A549 (cell line): ENCODE measurements around the gene PHC2. TPM values are rescaled to one million over a fixed set of nuclear protein-coding genes. Genes with fewer than 3 reads are reported as not detected.

Source experiments
- ATAC-seq, 2 experiments: fragments of 200-7000 bp in 1 of 2; fragments of >200 bp in 1 of 2; cut with Nextera tagmentation in 1 of 2; cut with Tn5 transposase in 1 of 2; 3 replicates each; pipeline versions ENCODE4 v1.8.0 to v1.9.1; 2018 to 2020; ENCODE audit warnings: mild to moderate bottlenecking in 1 of 2, moderate library complexity in 1 of 2
- CTCF ChIA-PET: fragments of 300-600 bp; sonication (Branson Sonifier 250); formaldehyde crosslinking; extraction: SDS; loops from one replicate; lab custom pipeline; 2021; ENCODE audit warnings: antibody characterized with exemption, inconsistent platforms; lab: Yijun Ruan, JAX
- POLR2A ChIA-PET: fragments of 350-600 bp; formaldehyde crosslinking; extraction: SDS; loops from one replicate; lab custom pipeline; 2021; ENCODE audit warnings: antibody characterized with exemption, inconsistent platforms; lab: Yijun Ruan, JAX
- DNase-seq, 2 experiments: peaks; one replicate each; pipeline versions ENCODE4 v3.0.0 to v3.0.0-alpha.2; 2011 to 2016; ENCODE audit warnings: low read depth in 1 of 2, low spot score in 1 of 2
- FAIRE-seq: peaks from 2 replicates; lab custom pipeline; 2011; peaks lifted over from hg19 to GRCh38; lab: Jason Lieb, UNC
- H3K27ac ChIP-seq, 2 experiments: fragments of >200 bp; sonication (Bioruptor Twin); formaldehyde crosslinking; 3 replicates each; pipeline ENCODE4 v1.5.1; 2016 to 2017
- H3K4me1 ChIP-seq: fragments of >200 bp; sonication (Bioruptor Twin); formaldehyde crosslinking; 3 replicates; pipeline ENCODE4 v1.6.1; 2016
- H3K4me2 ChIP-seq: fragments of >200 bp; sonication (Bioruptor Twin); formaldehyde crosslinking; 3 replicates; pipeline ENCODE4 v1.6.1; 2016
- H3K4me3 ChIP-seq: fragments of >200 bp; sonication (Bioruptor Twin); formaldehyde crosslinking; 3 replicates; pipeline ENCODE4 v1.5.1; 2016
- H3K9me3 ChIP-seq: fragments of >200 bp; sonication (Bioruptor Twin); formaldehyde crosslinking; 3 replicates; pipeline ENCODE4 v1.6.1; 2016
- CBX2 ChIP-seq: fragments of 200-600 bp; sonication (generic); IDR thresholded peaks from 2 replicates; pipeline ENCODE4 v1.6.1; 2016; ENCODE audit warnings: low read depth, mild to moderate bottlenecking, borderline replicate concordance
- CBX8 ChIP-seq: fragments of 200-600 bp; sonication (generic); IDR thresholded peaks from 2 replicates; pipeline ENCODE4 v1.6.1; 2016
- CEBPB ChIP-seq, 2 experiments: fragments of >200 bp in 1 of 2; sonication (Bioruptor Twin) in 1 of 2; formaldehyde crosslinking in 1 of 2; IDR thresholded peaks; 2 replicates each; pipeline ENCODE4 v1.6.1; 2012 to 2016
- EHMT2 ChIP-seq: fragments of 200-600 bp; sonication (generic); IDR thresholded peaks from 2 replicates; pipeline ENCODE4 v1.6.1; 2016; ENCODE audit warnings: antibody characterized with exemption, low read depth, mild to moderate bottlenecking, moderate library complexity
- HOXB5 ChIP-seq: fragments of 250-450 bp; sonication (Bioruptor Pico); IDR thresholded peaks from 2 replicates; pipeline ENCODE4 v1.5.0; 2020; ENCODE audit warnings: mild to moderate bottlenecking, moderate library complexity
- KDM1A ChIP-seq: fragments of 200-600 bp; sonication (generic); IDR thresholded peaks from 2 replicates; pipeline ENCODE4 v1.6.1; 2016; ENCODE audit warnings: low read depth, mild to moderate bottlenecking
- MAZ ChIP-seq: fragments of 150-350 bp; IDR thresholded peaks from 2 replicates; pipeline ENCODE4 v1.6.1; 2014; ENCODE audit warnings: antibody characterized with exemption, low read depth, low read length, borderline replicate concordance
- NPAS2 ChIP-seq: fragments of 250-450 bp; sonication (Bioruptor Pico); IDR thresholded peaks from 2 replicates; pipeline ENCODE4 v1.8.0; 2022; ENCODE audit warnings: mild to moderate bottlenecking, moderate library complexity, borderline replicate concordance
- NR3C1 ChIP-seq: fragments of >200 bp; sonication (Bioruptor Twin); formaldehyde crosslinking; IDR thresholded peaks from 3 replicates; pipeline ENCODE4 v1.6.1; 2017
- POLR2A ChIP-seq: IDR thresholded peaks from 2 replicates; pipeline ENCODE4 v1.6.1; 2012; ENCODE audit warnings: mild to moderate bottlenecking, low read length
- RFX5 ChIP-seq: fragments of 450-650 bp; IDR thresholded peaks from 2 replicates; pipeline ENCODE4 v1.7.1; 2014; ENCODE audit warnings: antibody characterized with exemption, mild to moderate bottlenecking, moderate library complexity
- SREBF2 ChIP-seq: fragments of 450-650 bp; IDR thresholded peaks from 2 replicates; pipeline ENCODE4 v1.6.1; 2014; ENCODE audit warnings: mild to moderate bottlenecking, moderate library complexity
- ZSCAN20 ChIP-seq: fragments of 250-450 bp; sonication (Bioruptor Pico); IDR thresholded peaks from 2 replicates; pipeline ENCODE4 v1.8.0; 2022; ENCODE audit warnings: mild to moderate bottlenecking, moderate library complexity
- WGBS: methylation state at CpG from one replicate; pipeline ENCODE4 v1.1.6; 2017; ENCODE audit errors: missing lambda C conversion rate; 5-methylcytosine and 5-hydroxymethylcytosine counted together
- polyA plus RNA-seq, 4 experiments: library from polyadenylated mRNA; depleted of rRNA in 3 of 4; stranded (reverse); fragments of >200 nt; fragmentation: RNase III in 1 of 4; extraction: RNeasy Plus Mini Kit Qiagen cat#74134 plus additional on column Dnase treatment in 1 of 4; gene quantifications; 2 replicates in 3 of 4; 3 replicates in 1 of 4; pipeline ENCODE4 v1.2.3, GENCODE V29; 2011 to 2017
- TF ChIP-seq, protein P1 (sequence below): IDR thresholded peaks from 2 replicates; pipeline ENCODE4 v1.6.1; 2012; ENCODE audit warnings: low read depth, borderline replicate concordance
- TF ChIP-seq, protein P2 (sequence below): IDR thresholded peaks from 2 replicates; pipeline ENCODE4 v1.6.1; 2012
- TF ChIP-seq, protein P3 (sequence below): fragments of >200 bp; sonication (Bioruptor Twin); formaldehyde crosslinking; IDR thresholded peaks from 2 replicates; pipeline ENCODE4 v1.6.1; 2016
- TF ChIP-seq, protein P4 (sequence below): fragments of 450-650 bp; IDR thresholded peaks from 2 replicates; pipeline ENCODE4 v1.6.1; 2014; ENCODE audit warnings: antibody characterized with exemption
- TF ChIP-seq, protein P5 (sequence below): fragments of >200 bp; sonication (Bioruptor Twin); formaldehyde crosslinking; IDR thresholded peaks from 3 replicates; pipeline ENCODE4 v1.6.1; 2016
- TF ChIP-seq, protein P6 (sequence below): fragments of >200 bp; sonication (Bioruptor Twin); formaldehyde crosslinking; IDR thresholded peaks from 3 replicates; pipeline ENCODE4 v1.5.1; 2016

The PHC2 gene
- polyA plus RNA-seq, 2 of the 4 experiments (the other 2 are of a cell fraction), result 29.9 to 33.2 TPM

DNA sequence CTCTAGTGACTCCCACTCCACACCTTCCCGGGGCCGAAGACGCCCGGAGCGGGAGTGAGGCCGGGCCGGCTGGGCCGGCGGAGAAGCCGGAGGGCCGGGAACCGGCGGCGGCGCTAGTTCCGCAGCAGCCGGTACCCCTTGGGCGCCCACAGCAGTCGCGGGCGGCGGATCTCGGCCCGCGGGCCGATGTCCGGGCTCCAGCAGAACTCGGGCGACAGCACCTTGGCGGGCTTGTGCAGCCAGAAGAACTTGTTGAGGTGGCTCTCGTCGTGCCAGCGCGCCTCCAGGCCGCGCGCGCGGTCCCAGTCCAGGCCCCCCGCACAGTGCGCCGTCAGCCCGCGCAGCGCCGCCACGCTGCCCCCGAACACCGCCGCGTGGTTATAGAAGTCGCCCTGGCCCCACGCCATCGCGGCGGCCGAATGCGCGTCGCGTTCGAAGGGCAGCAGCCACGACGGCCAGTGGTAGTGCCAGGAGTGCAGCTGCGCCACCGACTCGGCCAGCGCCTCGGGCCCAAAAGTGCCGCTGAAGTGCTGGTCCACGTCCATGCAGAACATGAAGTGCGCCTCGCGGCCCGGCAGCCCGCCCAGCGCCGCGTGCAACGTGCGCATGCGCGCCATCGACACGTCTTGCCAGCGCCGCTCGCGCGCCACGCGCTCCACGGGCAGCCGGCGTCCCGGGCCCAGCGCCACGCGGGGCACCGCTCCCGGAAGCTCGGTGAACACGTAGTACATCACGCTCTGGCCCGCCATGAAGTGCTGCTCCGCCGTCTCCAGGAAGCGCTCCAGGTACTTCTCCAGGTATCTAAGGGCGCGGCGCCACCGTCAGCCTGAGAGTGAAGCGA lies 124.0 kb downstream of the PHC2 start:
- ChIA-PET CTCF (interaction anchor here (1.6 to 5.5 kb wide), 2 partner anchors 11 to 61 kb away, joined by 3 to 26 read pairs; no protein-coding TSS in a partner anchor), POLR2A (no interaction called here)
- Histone ChIP-seq H3K9me3 (no peaks in the 10 kb centered on the region), H3K4me1 (no peaks in the 10 kb centered on the region), H3K27ac (no peak overlapping the region), H3K4me3 (no peak overlapping the region), H3K4me2 (no peak overlapping the region)
- DNase-seq, result no peak
- FAIRE-seq, result no peak
- TF ChIP-seq EHMT2 (no peak), SREBF2 (no peak), MAZ (no peak), RFX5 (no peak), NR3C1 (no peak), CEBPB (IDR thresholded peaks at IDR 0.05) (no peak), POLR2A (no peak), KDM1A (no peak)
- TF ChIP-seq, protein P1, sequence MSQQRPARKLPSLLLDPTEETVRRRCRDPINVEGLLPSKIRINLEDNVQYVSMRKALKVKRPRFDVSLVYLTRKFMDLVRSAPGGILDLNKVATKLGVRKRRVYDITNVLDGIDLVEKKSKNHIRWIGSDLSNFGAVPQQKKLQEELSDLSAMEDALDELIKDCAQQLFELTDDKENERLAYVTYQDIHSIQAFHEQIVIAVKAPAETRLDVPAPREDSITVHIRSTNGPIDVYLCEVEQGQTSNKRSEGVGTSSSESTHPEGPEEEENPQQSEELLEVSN, result no peak
- TF ChIP-seq, protein P2, sequence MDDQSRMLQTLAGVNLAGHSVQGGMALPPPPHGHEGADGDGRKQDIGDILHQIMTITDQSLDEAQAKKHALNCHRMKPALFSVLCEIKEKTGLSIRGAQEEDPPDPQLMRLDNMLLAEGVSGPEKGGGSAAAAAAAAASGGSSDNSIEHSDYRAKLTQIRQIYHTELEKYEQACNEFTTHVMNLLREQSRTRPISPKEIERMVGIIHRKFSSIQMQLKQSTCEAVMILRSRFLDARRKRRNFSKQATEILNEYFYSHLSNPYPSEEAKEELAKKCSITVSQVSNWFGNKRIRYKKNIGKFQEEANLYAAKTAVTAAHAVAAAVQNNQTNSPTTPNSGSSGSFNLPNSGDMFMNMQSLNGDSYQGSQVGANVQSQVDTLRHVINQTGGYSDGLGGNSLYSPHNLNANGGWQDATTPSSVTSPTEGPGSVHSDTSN, result no peak
- TF ChIP-seq, protein P3, sequence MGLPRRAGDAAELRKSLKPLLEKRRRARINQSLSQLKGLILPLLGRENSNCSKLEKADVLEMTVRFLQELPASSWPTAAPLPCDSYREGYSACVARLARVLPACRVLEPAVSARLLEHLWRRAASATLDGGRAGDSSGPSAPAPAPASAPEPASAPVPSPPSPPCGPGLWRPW, result no peak
- 96% methylated on average over 61 of the region's 113 CpGs for WGBS
- no peak for ATAC-seq

DNA sequence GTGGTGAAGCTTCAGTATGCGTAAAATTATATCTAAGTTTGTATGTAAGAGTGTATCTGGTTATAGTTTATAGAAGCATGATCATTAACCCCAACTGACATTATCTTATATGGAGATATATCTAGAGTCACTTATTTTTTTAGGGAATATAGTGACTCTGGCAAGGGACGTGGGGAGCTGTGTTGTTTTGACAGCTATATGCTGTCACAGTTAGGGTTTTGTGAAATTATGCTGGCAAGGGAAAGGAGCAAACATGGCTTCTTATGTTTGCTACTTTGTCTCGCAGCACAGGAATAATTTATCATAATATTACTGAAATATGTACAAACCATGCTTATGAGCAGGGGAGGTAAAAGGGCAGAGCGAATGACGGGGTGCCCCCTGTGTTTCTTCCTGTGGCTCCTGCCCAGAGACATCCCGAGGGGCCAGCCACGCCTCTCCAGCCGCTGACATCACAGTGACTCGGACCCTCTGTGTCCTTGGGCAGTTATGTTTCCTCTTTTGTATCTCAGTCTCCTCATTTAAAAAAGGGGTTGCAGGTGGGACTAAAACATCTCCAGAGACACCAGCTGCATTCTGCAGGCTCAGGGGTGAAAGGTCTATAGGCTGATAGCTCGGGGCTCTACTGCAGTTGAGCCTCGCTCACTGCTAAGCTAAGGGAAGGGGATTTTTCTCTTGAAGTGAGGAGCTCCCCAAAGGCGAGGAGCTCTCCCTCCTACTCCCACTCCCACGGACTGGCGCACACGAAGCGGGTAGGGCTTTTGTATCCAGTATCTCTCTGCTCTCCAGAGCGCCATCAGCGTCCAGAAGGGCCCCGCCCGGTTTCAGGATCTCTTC lies 124.9 kb downstream of the PHC2 start:
- H3K27ac ChIP-seq, result no peak overlapping the region
- ChIA-PET CTCF (interaction anchor here (1.0 to 5.5 kb wide), 4 partner anchors 8 to 62 kb away, joined by 3 to 26 read pairs (median 4); no protein-coding TSS in a partner anchor), POLR2A (no interaction called here)
- no peak overlapping the region for H3K4me3 ChIP-seq
- no peak overlapping the region for H3K4me2 ChIP-seq
- TF ChIP-seq, protein P4, sequence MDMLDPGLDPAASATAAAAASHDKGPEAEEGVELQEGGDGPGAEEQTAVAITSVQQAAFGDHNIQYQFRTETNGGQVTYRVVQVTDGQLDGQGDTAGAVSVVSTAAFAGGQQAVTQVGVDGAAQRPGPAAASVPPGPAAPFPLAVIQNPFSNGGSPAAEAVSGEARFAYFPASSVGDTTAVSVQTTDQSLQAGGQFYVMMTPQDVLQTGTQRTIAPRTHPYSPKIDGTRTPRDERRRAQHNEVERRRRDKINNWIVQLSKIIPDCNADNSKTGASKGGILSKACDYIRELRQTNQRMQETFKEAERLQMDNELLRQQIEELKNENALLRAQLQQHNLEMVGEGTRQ, result no peak
- TF ChIP-seq, protein P5, sequence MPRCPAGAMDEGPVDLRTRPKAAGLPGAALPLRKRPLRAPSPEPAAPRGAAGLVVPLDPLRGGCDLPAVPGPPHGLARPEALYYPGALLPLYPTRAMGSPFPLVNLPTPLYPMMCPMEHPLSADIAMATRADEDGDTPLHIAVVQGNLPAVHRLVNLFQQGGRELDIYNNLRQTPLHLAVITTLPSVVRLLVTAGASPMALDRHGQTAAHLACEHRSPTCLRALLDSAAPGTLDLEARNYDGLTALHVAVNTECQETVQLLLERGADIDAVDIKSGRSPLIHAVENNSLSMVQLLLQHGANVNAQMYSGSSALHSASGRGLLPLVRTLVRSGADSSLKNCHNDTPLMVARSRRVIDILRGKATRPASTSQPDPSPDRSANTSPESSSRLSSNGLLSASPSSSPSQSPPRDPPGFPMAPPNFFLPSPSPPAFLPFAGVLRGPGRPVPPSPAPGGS, result no peak
- TF ChIP-seq ZSCAN20 (CRISPR knock-in tag) (no peak), NPAS2 (no peak), POLR2A (no peak), CBX8 (no peak), HOXB5 (CRISPR knock-in tag) (no peak), CBX2 (no peak)
- TF ChIP-seq, protein P6, sequence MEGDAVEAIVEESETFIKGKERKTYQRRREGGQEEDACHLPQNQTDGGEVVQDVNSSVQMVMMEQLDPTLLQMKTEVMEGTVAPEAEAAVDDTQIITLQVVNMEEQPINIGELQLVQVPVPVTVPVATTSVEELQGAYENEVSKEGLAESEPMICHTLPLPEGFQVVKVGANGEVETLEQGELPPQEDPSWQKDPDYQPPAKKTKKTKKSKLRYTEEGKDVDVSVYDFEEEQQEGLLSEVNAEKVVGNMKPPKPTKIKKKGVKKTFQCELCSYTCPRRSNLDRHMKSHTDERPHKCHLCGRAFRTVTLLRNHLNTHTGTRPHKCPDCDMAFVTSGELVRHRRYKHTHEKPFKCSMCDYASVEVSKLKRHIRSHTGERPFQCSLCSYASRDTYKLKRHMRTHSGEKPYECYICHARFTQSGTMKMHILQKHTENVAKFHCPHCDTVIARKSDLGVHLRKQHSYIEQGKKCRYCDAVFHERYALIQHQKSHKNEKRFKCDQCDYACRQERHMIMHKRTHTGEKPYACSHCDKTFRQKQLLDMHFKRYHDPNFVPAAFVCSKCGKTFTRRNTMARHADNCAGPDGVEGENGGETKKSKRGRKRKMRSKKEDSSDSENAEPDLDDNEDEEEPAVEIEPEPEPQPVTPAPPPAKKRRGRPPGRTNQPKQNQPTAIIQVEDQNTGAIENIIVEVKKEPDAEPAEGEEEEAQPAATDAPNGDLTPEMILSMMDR, result no peak
- WGBS, result 80% methylated on average over 20 of the region's 20 CpGs
- no peak for FAIRE-seq
- H3K4me1 ChIP-seq, result no peaks in the 10 kb centered on the region
- ATAC-seq, result no peak
- DNase-seq, result no peak
- no peaks in the 10 kb centered on the region; the same call in 2 of the 3 replicates for H3K9me3 ChIP-seq
